Measurements from ENCODE around the gene IL12RB1. TPM values are rescaled to one million over a fixed set of nuclear protein-coding genes. Genes with fewer than 3 reads are reported as not detected.

Gene IL12RB1
- total RNA-seq, 1 donor from 2014 or later = 1.5 TPM

DNA sequence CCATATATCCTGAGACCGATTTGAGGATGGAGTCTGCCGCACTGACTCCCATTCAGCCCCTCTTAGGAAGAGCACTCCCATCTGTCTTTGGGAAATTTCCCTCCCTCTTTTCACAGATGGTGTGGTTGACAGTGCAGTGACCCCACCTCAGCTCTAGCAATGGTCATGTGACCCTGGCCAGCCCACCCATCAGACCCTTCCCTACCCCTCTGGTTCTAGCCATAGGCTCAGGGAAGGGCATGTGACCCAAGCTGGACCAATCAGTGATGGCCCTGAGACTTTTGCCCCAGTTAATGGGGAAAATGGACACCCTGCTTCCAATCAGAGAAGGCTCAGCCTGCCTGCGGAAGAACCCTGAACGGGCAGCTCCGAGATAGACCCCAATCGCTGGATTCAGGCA, 26.3 kb downstream of the IL12RB1 start:
- intact Hi-C loops (cut with DNase I) = no loop called here
- no peak for DNase-seq (ENCODE audit: low spot score in 2 of 2)

DNA sequence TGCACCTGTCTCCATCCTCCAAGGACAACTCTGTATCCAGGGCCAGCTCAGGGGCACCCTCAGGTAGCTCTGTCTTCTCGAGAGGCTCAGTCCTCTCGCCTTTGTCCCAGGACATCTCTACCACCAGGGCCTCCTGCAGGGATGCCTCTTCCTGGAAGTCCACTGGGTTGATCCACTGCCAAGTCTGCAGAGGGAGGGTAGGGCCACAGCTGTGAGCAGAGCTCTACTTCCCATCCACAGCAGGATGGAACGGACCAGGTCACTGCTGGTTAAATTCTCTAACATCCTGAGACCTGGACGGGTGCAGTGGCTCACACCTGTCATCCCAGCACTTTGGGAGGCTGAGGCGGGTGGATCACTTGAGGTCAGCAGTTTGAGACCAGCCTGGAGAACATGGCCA, 26.8 kb downstream of the IL12RB1 start:
- Histone ChIP-seq H3K27me3 (no peaks in the 10 kb centered on the region), H3K9me3 (no peaks in the 10 kb centered on the region), H3K27ac (no peak overlapping the region), H3K36me3 (no peaks in the 10 kb centered on the region), H3K4me1 (peaks cover 0 to 11% of the 10 kb centered on the region in 2 donors), H3K4me3 (no peak overlapping the region)
- intact Hi-C loops (cut with DNase I) = loop anchor here (2.0 to 10.0 kb wide), 2 partner anchors 113 to 195 kb away; no protein-coding TSS in a partner anchor
- no peak for DNase-seq (ENCODE audit: low spot score in 2 of 2)
- TF ChIP-seq, protein P1, sequence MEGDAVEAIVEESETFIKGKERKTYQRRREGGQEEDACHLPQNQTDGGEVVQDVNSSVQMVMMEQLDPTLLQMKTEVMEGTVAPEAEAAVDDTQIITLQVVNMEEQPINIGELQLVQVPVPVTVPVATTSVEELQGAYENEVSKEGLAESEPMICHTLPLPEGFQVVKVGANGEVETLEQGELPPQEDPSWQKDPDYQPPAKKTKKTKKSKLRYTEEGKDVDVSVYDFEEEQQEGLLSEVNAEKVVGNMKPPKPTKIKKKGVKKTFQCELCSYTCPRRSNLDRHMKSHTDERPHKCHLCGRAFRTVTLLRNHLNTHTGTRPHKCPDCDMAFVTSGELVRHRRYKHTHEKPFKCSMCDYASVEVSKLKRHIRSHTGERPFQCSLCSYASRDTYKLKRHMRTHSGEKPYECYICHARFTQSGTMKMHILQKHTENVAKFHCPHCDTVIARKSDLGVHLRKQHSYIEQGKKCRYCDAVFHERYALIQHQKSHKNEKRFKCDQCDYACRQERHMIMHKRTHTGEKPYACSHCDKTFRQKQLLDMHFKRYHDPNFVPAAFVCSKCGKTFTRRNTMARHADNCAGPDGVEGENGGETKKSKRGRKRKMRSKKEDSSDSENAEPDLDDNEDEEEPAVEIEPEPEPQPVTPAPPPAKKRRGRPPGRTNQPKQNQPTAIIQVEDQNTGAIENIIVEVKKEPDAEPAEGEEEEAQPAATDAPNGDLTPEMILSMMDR (IDR thresholded peaks at IDR 0.05) = no peak

More for the DNA sequence above, 26.3 kb downstream of the IL12RB1 start:
- Histone ChIP-seq H3K4me1 (peaks cover 0 to 11% of the 10 kb centered on the region in 2 donors), H3K9me3 (no peaks in the 10 kb centered on the region), H3K27me3 (no peaks in the 10 kb centered on the region), H3K36me3 (no peaks in the 10 kb centered on the region), H3K27ac (no peak overlapping the region), H3K4me3 (no peak overlapping the region)
- TF ChIP-seq, protein P1 (IDR thresholded peaks at IDR 0.05) = no peak

DNA sequence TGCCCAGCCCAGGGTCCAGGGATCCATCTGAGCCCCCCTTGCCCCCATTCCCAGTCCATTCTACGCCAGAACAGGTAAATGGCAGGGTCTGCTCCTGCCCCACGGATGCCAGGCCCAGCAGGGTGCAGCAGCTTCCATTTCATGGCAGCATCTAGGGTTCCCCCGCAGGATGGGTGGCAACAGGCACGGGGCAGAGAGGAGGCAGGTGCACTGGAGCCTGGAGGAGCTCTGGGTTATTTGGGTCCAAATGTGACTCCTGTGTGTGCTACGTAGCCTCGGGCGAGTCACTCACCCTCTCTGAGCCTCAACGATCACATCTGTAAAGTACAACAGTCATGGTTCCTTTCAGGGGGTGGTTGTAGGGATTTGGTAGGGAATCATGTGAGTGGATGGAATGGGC, 27.4 kb downstream of the IL12RB1 start:
- H3K36me3 ChIP-seq = no peaks in the 10 kb centered on the region
- no peaks in the 10 kb centered on the region for H3K9me3 ChIP-seq
- peaks cover 0 to 11% of the 10 kb centered on the region in 2 donors for H3K4me1 ChIP-seq
- intact Hi-C loops (cut with DNase I) = loop anchor here (2.0 to 10.0 kb wide), 2 partner anchors 112 to 194 kb away; no protein-coding TSS in a partner anchor
- no peak for DNase-seq (ENCODE audit: low spot score in 2 of 2)
- no peaks in the 10 kb centered on the region for H3K27me3 ChIP-seq
- H3K4me3 ChIP-seq = no peak overlapping the region
- H3K27ac ChIP-seq = no peak overlapping the region
- TF ChIP-seq, protein P1 (IDR thresholded peaks at IDR 0.05) = no peak

DNA sequence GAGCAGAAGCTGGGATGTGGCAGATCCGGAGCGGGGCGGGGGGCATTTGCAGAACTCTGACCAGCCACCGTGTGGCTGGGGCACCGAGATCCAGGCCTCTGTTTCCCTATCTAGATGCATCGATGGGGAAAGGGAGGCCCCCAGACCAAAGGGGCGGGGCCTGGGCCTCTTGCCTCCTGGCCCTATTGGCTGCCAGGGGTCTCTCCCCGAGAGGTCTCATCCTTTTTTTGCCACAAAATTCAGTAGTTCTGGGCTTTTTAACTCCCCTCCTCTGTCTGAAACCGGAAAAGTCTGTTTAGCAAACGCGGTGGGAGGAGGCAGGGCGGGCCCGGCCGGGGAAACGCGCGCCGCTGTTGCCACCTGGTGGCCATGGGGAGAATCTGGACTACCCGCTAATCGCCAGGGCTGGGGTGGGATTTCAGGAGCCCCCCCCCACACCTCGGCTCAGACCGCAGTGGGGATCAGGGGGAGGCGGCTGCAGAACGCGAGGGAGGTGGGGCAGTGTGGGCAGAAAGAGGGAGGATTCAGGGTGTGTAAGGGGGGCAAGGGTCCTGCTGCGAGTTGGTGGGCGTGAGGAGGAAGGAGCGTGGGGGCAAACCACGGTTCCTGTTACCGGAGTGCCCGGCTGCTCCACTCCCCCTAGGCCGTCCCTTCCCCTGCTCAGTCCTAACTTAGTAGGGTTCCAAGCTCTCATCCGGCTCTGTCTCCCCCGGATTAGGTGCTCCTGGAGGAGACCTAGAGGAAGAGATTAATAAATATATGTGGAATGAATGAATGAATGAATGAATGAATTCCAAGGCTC, 28.3 kb downstream of the IL12RB1 start:
- H3K27me3 ChIP-seq = no peaks in the 10 kb centered on the region
- H3K27ac ChIP-seq = peak overlapping the region; percentile 73 to 90
- peak overlapping the region; percentile 10 to 17 for H3K4me3 ChIP-seq
- intact Hi-C loops (cut with DNase I) = loop anchor here (1.0 to 10.0 kb wide), 3 partner anchors 51 to 194 kb away; no protein-coding TSS in a partner anchor
- DNase-seq (ENCODE audit: low spot score in 2 of 2) = peak in 1 of 2 donors; percentile 85
- H3K9me3 ChIP-seq = no peaks in the 10 kb centered on the region
- peaks cover 0 to 14% of the 10 kb centered on the region in 2 donors for H3K4me1 ChIP-seq
- TF ChIP-seq, protein P1 (IDR thresholded peaks at IDR 0.05) = peak; percentile 93 to 99 (median 97)
- H3K36me3 ChIP-seq = no peaks in the 10 kb centered on the region

DNA sequence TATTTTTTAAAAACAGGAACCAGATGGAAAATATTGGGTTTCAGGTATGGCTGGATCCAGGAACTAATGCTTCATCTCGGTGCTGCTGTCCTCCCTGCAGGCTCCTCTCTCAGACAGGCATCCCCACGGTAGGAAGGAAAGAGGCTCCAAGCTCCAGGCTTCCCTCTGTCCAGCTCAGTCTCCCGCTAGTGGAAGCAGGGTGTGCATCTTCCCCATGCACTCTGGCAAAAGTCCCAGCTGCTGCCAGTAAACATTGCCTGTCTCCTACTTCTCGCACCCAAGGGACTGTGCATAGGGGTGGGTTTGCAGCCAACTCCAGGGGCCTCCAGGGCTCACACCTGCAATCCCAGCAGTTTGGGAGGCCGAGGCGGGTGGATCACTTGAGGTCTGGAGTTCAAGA, 29.2 kb downstream of the IL12RB1 start:
- H3K9me3 ChIP-seq = no peaks in the 10 kb centered on the region
- TF ChIP-seq, protein P1 (IDR thresholded peaks at IDR 0.05) = no peak
- intact Hi-C loops (cut with DNase I) = loop anchor here (10.0 kb wide), 1 partner anchor 193 kb away; no protein-coding TSS in a partner anchor
- H3K27ac ChIP-seq = peak overlapping the region; percentile 73 to 90
- H3K36me3 ChIP-seq = no peaks in the 10 kb centered on the region
- no peak for DNase-seq (ENCODE audit: low spot score in 2 of 2)
- no peaks in the 10 kb centered on the region for H3K27me3 ChIP-seq
- H3K4me1 ChIP-seq = peaks cover 0 to 20% of the 10 kb centered on the region in 2 donors
- no peak overlapping the region for H3K4me3 ChIP-seq
